ENCODE results near the gene ATP5F1E. TPM values are rescaled to one million over a fixed set of nuclear protein-coding genes. Genes with fewer than 3 reads are reported as not detected.

The ATP5F1E gene
- total and polyA plus RNA-seq, 9 donors, result 61.9 to 220 (median 162) TPM

- WGBS (ENCODE audit: insufficient coverage), result 71% methylated on average over 17 of the region's 17 CpGs
- no peaks in the 10 kb centered on the region for H3K27me3 ChIP-seq (ENCODE audit: control insufficient read depth, insufficient read depth, low read length)
- no peak for DNase-seq
- no peak overlapping the region for H3K4me3 ChIP-seq (ENCODE audit: low read length)
- no peak overlapping the region for H3K27ac ChIP-seq (ENCODE audit: low read length)
- H3K4me1 ChIP-seq (ENCODE audit: control insufficient read depth, insufficient read depth, low read length), result peaks cover 32% of the 10 kb centered on the region
- H3K9me3 ChIP-seq (replicated peaks; ENCODE audit: control insufficient read depth, low read depth, low read length), result no peaks in the 10 kb centered on the region
- peaks cover 45% of the 10 kb centered on the region for H3K36me3 ChIP-seq (ENCODE audit: control insufficient read depth, insufficient read depth, low read length)
Observed at GRCh38 chr20:59002874-59003399, 29.2 kb downstream of the ATP5F1E start.

- peaks cover 51% of the 10 kb centered on the region for H3K36me3 ChIP-seq (ENCODE audit: control insufficient read depth, insufficient read depth, low read length)
Observed at GRCh38 chr20:59002388-59002787, 29.7 kb downstream of the ATP5F1E start.

GRCh38 chr20:59001449-59002171, 30.5 kb downstream of the ATP5F1E start:
- DNase-seq, result no peak
- H3K4me1 ChIP-seq (ENCODE audit: control insufficient read depth, insufficient read depth, low read length), result peaks cover 25% of the 10 kb centered on the region
- no peak overlapping the region for H3K27ac ChIP-seq (ENCODE audit: low read length)
- no peaks in the 10 kb centered on the region for H3K27me3 ChIP-seq (ENCODE audit: control insufficient read depth, insufficient read depth, low read length)
- no peaks in the 10 kb centered on the region for H3K9me3 ChIP-seq (replicated peaks; ENCODE audit: control insufficient read depth, low read depth, low read length)
- H3K4me3 ChIP-seq (ENCODE audit: low read length), result no peak overlapping the region
- H3K36me3 ChIP-seq (ENCODE audit: control insufficient read depth, insufficient read depth, low read length), result peaks cover 56% of the 10 kb centered on the region
- WGBS (ENCODE audit: insufficient coverage), result 82% methylated on average over 27 of the region's 27 CpGs

More at GRCh38 chr20:59002388-59002787, 29.7 kb downstream of the ATP5F1E start:
- Histone ChIP-seq H3K27me3 (ENCODE audit: control insufficient read depth, insufficient read depth, low read length) (no peaks in the 10 kb centered on the region), H3K4me1 (ENCODE audit: control insufficient read depth, insufficient read depth, low read length) (peaks cover 27% of the 10 kb centered on the region), H3K9me3 (replicated peaks; ENCODE audit: control insufficient read depth, low read depth, low read length) (no peaks in the 10 kb centered on the region), H3K4me3 (ENCODE audit: low read length) (no peak overlapping the region), H3K27ac (ENCODE audit: low read length) (no peak overlapping the region)
- 84% methylated on average over 7 of the region's 8 CpGs for WGBS (ENCODE audit: insufficient coverage)
- no peak for DNase-seq

GRCh38 chr20:59001068-59001448, 31.1 kb downstream of the ATP5F1E start:
- Histone ChIP-seq H3K27me3 (ENCODE audit: control insufficient read depth, insufficient read depth, low read length) (no peaks in the 10 kb centered on the region), H3K4me3 (ENCODE audit: low read length) (no peak overlapping the region), H3K9me3 (replicated peaks; ENCODE audit: control insufficient read depth, low read depth, low read length) (no peaks in the 10 kb centered on the region), H3K27ac (ENCODE audit: low read length) (no peak overlapping the region), H3K4me1 (ENCODE audit: control insufficient read depth, insufficient read depth, low read length) (peaks cover 19% of the 10 kb centered on the region), H3K36me3 (ENCODE audit: control insufficient read depth, insufficient read depth, low read length) (peaks cover 62% of the 10 kb centered on the region)
- WGBS (ENCODE audit: insufficient coverage), result 86% methylated on average over 11 of the region's 13 CpGs
- DNase-seq, result no peak

GRCh38 chr20:59000326-59000725, 31.8 kb downstream of the ATP5F1E start:
- H3K9me3 ChIP-seq (replicated peaks; ENCODE audit: control insufficient read depth, low read depth, low read length), result no peaks in the 10 kb centered on the region
- DNase-seq, result no peak
- H3K27me3 ChIP-seq (ENCODE audit: control insufficient read depth, insufficient read depth, low read length), result no peaks in the 10 kb centered on the region
- H3K4me1 ChIP-seq (ENCODE audit: control insufficient read depth, insufficient read depth, low read length), result peaks cover 12% of the 10 kb centered on the region
- H3K4me3 ChIP-seq (ENCODE audit: low read length), result no peak overlapping the region
- 50% methylated on average over 2 of the region's 3 CpGs for WGBS (ENCODE audit: insufficient coverage)
- no peak overlapping the region for H3K27ac ChIP-seq (ENCODE audit: low read length)
- H3K36me3 ChIP-seq (ENCODE audit: control insufficient read depth, insufficient read depth, low read length), result peaks cover 69% of the 10 kb centered on the region

GRCh38 chr20:58998656-58999055, 33.5 kb downstream of the ATP5F1E start:
- 80% methylated on average over 8 of the region's 11 CpGs for WGBS (ENCODE audit: insufficient coverage)
- H3K27me3 ChIP-seq (ENCODE audit: control insufficient read depth, insufficient read depth, low read length), result no peaks in the 10 kb centered on the region
- no peaks in the 10 kb centered on the region for H3K9me3 ChIP-seq (replicated peaks; ENCODE audit: control insufficient read depth, low read depth, low read length)
- H3K4me1 ChIP-seq (ENCODE audit: control insufficient read depth, insufficient read depth, low read length), result no peaks in the 10 kb centered on the region
- no peak for DNase-seq
- H3K27ac ChIP-seq (ENCODE audit: low read length), result no peak overlapping the region
- H3K36me3 ChIP-seq (ENCODE audit: control insufficient read depth, insufficient read depth, low read length), result peaks cover 82% of the 10 kb centered on the region
- H3K4me3 ChIP-seq (ENCODE audit: low read length), result no peak overlapping the region

- Histone ChIP-seq H3K36me3 (ENCODE audit: control insufficient read depth, insufficient read depth, low read length) (peaks cover 84% of the 10 kb centered on the region), H3K4me3 (ENCODE audit: low read length) (no peak overlapping the region), H3K9me3 (replicated peaks; ENCODE audit: control insufficient read depth, low read depth, low read length) (no peaks in the 10 kb centered on the region), H3K27me3 (ENCODE audit: control insufficient read depth, insufficient read depth, low read length) (no peaks in the 10 kb centered on the region), H3K27ac (ENCODE audit: low read length) (no peak overlapping the region), H3K4me1 (ENCODE audit: control insufficient read depth, insufficient read depth, low read length) (no peaks in the 10 kb centered on the region)
- no peak for DNase-seq
- WGBS (ENCODE audit: insufficient coverage), result 91% methylated on average over 13 of the region's 24 CpGs
Observed at GRCh38 chr20:58997141-58997770, 34.9 kb downstream of the ATP5F1E start.

GRCh38 chr20:58996226-58996611, 35.9 kb downstream of the ATP5F1E start:
- Histone ChIP-seq H3K9me3 (replicated peaks; ENCODE audit: control insufficient read depth, low read depth, low read length) (no peaks in the 10 kb centered on the region), H3K4me1 (ENCODE audit: control insufficient read depth, insufficient read depth, low read length) (no peaks in the 10 kb centered on the region), H3K27me3 (ENCODE audit: control insufficient read depth, insufficient read depth, low read length) (no peaks in the 10 kb centered on the region), H3K36me3 (ENCODE audit: control insufficient read depth, insufficient read depth, low read length) (peaks cover 80% of the 10 kb centered on the region), H3K4me3 (ENCODE audit: low read length) (no peak overlapping the region), H3K27ac (ENCODE audit: low read length) (no peak overlapping the region)
- WGBS (ENCODE audit: insufficient coverage), result 80% methylated on average over 9 of the region's 12 CpGs
- DNase-seq, result no peak

GRCh38 chr20:58995461-58996225, 36.5 kb downstream of the ATP5F1E start:
- Histone ChIP-seq H3K27ac (ENCODE audit: low read length) (no peak overlapping the region), H3K9me3 (replicated peaks; ENCODE audit: control insufficient read depth, low read depth, low read length) (no peaks in the 10 kb centered on the region), H3K4me3 (ENCODE audit: low read length) (no peak overlapping the region), H3K27me3 (ENCODE audit: control insufficient read depth, insufficient read depth, low read length) (no peaks in the 10 kb centered on the region), H3K4me1 (ENCODE audit: control insufficient read depth, insufficient read depth, low read length) (no peaks in the 10 kb centered on the region), H3K36me3 (ENCODE audit: control insufficient read depth, insufficient read depth, low read length) (peaks cover 82% of the 10 kb centered on the region)
- no peak for DNase-seq
- 82% methylated on average over 15 of the region's 18 CpGs for WGBS (ENCODE audit: insufficient coverage)
